ENCODE measurements around the gene ARHGEF11.

Gene ARHGEF11

DNA sequence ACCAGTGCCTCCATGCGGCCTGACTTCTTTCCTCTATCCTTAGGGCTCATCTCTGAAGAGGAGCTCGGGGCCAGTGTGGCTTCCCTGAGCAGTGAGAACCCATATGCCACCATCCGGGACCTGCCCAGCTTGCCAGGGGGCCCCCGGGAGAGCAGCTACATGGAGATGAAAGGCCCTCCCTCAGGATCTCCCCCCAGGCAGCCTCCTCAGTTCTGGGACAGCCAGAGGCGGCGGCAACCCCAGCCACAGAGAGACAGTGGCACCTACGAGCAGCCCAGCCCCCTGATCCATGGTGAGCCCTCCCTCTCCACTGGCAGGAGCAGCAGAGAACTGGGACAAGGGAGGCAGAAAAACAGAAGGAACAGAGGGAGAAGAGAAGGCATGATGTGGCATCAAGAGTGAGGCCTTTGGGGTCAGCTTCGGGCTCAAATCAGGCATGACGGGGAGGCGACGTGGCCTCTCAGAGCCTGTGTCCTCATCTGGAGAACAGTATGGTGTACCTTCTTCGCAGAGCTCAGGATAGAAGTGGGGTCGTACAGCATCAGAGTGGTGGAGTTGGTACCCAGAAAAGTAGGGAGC is 131.6 kb downstream of the ARHGEF11 start:
- H3K4me3 ChIP-seq (IDR thresholded peaks at IDR 0.05; ENCODE audit: insufficient read depth, low read depth, low read length) = no peak overlapping the region
- H3K4me2 ChIP-seq = no peak overlapping the region
- no peaks in the 10 kb centered on the region for H4K20me1 ChIP-seq (ENCODE audit: insufficient read depth)
- H2AFZ ChIP-seq (ENCODE audit: low read depth) = no peak overlapping the region
- no peak for TF ChIP-seq CTCF (conservative IDR thresholded peaks at IDR 0.05; ENCODE audit: low read depth, low read length)
- H3K4me1 ChIP-seq (ENCODE audit: low read depth, poor library complexity, severe bottlenecking) = no peaks in the 10 kb centered on the region
- H3K27ac ChIP-seq = no peak overlapping the region
- no peak overlapping the region for H3K9ac ChIP-seq
- no peaks in the 10 kb centered on the region for H3K79me2 ChIP-seq (ENCODE audit: insufficient read depth, low read depth)
- peaks cover 66% of the 10 kb centered on the region; the same call in 1 of the 2 replicates for H3K27me3 ChIP-seq (ENCODE audit: insufficient read depth, low read depth)
- no peaks in the 10 kb centered on the region for H3K36me3 ChIP-seq (ENCODE audit: insufficient read depth)

DNA sequence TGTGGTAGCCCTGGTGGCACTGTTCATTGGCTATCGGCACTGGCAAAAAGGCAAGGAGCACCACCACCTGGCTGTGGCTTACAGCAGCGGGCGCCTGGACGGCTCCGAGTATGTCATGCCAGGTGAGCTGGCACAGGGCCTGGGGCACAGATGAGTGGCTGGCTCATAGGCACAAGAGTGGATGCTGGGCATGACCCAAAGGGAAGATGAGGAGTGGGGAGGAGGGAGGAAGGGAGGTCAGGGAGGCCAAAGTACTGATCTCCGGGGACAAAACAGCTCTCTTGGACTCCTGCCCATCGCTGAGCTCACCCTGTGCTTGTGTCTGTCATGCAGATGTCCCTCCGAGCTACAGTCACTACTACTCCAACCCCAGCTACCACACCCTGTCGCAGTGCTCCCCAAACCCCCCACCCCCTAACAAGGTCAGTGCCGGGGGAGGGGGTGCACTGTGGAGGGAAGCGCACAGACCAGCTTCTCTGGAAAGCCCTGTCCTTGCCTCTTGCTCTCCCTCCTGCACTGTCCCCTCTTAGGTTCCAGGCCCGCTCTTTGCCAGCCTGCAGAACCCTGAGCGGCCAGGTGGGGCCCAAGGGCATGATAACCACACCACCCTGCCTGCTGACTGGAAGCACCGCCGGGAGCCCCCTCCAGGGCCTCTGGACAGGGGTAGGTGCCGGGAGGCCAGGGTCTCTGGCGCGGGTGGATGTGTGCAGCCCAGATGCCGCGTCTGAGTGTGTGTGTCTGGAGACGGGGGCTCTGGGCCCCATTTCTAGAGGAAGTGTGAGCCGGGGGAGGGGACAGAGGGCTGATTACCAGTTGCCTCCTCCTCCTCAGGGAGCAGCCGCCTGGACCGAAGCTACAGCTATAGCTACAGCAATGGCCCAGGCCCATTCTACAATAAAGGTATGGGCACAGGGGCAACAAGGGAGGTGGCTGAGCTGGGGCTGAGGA is 132.4 kb downstream of the ARHGEF11 start:
- H3K4me2 ChIP-seq = no peak overlapping the region
- no peak overlapping the region for H3K4me3 ChIP-seq (IDR thresholded peaks at IDR 0.05; ENCODE audit: insufficient read depth, low read depth, low read length)

DNA sequence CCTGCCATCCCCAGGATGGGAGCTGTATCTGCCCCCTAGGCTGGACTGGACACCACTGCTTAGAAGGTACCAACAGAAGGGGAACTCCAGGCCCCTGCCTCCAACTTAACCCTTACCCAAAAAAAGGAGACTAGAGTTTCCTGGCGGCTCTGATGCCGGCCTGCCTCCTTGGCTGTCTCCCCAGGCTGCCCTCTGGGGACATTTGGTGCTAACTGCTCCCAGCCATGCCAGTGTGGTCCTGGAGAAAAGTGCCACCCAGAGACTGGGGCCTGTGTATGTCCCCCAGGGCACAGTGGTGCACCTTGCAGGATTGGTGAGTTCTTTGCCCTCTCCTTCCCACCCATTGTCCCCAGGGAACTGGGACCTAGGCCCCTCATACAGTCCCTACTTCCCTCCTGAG is 133.2 kb downstream of the ARHGEF11 start:
- TF ChIP-seq CTCF (conservative IDR thresholded peaks at IDR 0.05; ENCODE audit: low read depth, low read length) = no peak
- no peaks in the 10 kb centered on the region for H3K4me1 ChIP-seq (ENCODE audit: low read depth, poor library complexity, severe bottlenecking)
- H2AFZ ChIP-seq (ENCODE audit: low read depth) = no peak overlapping the region
- H3K27me3 ChIP-seq (ENCODE audit: insufficient read depth, low read depth) = peaks cover 70% of the 10 kb centered on the region; the same call in 1 of the 2 replicates
- H3K4me3 ChIP-seq (IDR thresholded peaks at IDR 0.05; ENCODE audit: insufficient read depth, low read depth, low read length) = no peak overlapping the region
- no peaks in the 10 kb centered on the region for H4K20me1 ChIP-seq (ENCODE audit: insufficient read depth)
- no peaks in the 10 kb centered on the region for H3K79me2 ChIP-seq (ENCODE audit: insufficient read depth, low read depth)
- H3K4me2 ChIP-seq = no peak overlapping the region
- H3K27ac ChIP-seq = no peak overlapping the region
- no peaks in the 10 kb centered on the region for H3K36me3 ChIP-seq (ENCODE audit: insufficient read depth)
- H3K9ac ChIP-seq = no peak overlapping the region

More for the DNA sequence above, 132.4 kb downstream of the ARHGEF11 start:
- Histone ChIP-seq H3K27me3 (ENCODE audit: insufficient read depth, low read depth) (peaks cover 66% of the 10 kb centered on the region; the same call in 1 of the 2 replicates), H3K36me3 (ENCODE audit: insufficient read depth) (no peaks in the 10 kb centered on the region), H3K4me1 (ENCODE audit: low read depth, poor library complexity, severe bottlenecking) (no peaks in the 10 kb centered on the region), H2AFZ (ENCODE audit: low read depth) (no peak overlapping the region), H4K20me1 (ENCODE audit: insufficient read depth) (no peaks in the 10 kb centered on the region), H3K27ac (no peak overlapping the region), H3K79me2 (ENCODE audit: insufficient read depth, low read depth) (no peaks in the 10 kb centered on the region), H3K9ac (no peak overlapping the region)
- no peak for TF ChIP-seq CTCF (conservative IDR thresholded peaks at IDR 0.05; ENCODE audit: low read depth, low read length)

GRCh38 chr1:156911577-156912298 is 133.8 kb downstream of the ARHGEF11 start:
- no peak for TF ChIP-seq CTCF (conservative IDR thresholded peaks at IDR 0.05; ENCODE audit: low read depth, low read length)
- no peak overlapping the region for H3K9ac ChIP-seq
- no peaks in the 10 kb centered on the region for H3K79me2 ChIP-seq (ENCODE audit: insufficient read depth, low read depth)
- no peaks in the 10 kb centered on the region for H3K36me3 ChIP-seq (ENCODE audit: insufficient read depth)
- H3K4me3 ChIP-seq (IDR thresholded peaks at IDR 0.05; ENCODE audit: insufficient read depth, low read depth, low read length) = no peak overlapping the region
- peaks cover 75% of the 10 kb centered on the region for H3K27me3 ChIP-seq (ENCODE audit: insufficient read depth, low read depth)
- H3K4me1 ChIP-seq (ENCODE audit: low read depth, poor library complexity, severe bottlenecking) = no peaks in the 10 kb centered on the region
- no peaks in the 10 kb centered on the region for H4K20me1 ChIP-seq (ENCODE audit: insufficient read depth)
- no peak overlapping the region for H3K4me2 ChIP-seq
- H3K27ac ChIP-seq = no peak overlapping the region
- H2AFZ ChIP-seq (ENCODE audit: low read depth) = no peak overlapping the region
